ENCODE measurements around the gene NKIRAS2.

- TF ChIP-seq, protein P1, sequence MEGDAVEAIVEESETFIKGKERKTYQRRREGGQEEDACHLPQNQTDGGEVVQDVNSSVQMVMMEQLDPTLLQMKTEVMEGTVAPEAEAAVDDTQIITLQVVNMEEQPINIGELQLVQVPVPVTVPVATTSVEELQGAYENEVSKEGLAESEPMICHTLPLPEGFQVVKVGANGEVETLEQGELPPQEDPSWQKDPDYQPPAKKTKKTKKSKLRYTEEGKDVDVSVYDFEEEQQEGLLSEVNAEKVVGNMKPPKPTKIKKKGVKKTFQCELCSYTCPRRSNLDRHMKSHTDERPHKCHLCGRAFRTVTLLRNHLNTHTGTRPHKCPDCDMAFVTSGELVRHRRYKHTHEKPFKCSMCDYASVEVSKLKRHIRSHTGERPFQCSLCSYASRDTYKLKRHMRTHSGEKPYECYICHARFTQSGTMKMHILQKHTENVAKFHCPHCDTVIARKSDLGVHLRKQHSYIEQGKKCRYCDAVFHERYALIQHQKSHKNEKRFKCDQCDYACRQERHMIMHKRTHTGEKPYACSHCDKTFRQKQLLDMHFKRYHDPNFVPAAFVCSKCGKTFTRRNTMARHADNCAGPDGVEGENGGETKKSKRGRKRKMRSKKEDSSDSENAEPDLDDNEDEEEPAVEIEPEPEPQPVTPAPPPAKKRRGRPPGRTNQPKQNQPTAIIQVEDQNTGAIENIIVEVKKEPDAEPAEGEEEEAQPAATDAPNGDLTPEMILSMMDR (IDR thresholded peaks at IDR 0.05; ENCODE audit: poor library complexity, severe bottlenecking): no peak
- TF ChIP-seq POLR2AphosphoS5 (IDR thresholded peaks at IDR 0.05): peak; percentile 6
- TF ChIP-seq, protein P2, sequence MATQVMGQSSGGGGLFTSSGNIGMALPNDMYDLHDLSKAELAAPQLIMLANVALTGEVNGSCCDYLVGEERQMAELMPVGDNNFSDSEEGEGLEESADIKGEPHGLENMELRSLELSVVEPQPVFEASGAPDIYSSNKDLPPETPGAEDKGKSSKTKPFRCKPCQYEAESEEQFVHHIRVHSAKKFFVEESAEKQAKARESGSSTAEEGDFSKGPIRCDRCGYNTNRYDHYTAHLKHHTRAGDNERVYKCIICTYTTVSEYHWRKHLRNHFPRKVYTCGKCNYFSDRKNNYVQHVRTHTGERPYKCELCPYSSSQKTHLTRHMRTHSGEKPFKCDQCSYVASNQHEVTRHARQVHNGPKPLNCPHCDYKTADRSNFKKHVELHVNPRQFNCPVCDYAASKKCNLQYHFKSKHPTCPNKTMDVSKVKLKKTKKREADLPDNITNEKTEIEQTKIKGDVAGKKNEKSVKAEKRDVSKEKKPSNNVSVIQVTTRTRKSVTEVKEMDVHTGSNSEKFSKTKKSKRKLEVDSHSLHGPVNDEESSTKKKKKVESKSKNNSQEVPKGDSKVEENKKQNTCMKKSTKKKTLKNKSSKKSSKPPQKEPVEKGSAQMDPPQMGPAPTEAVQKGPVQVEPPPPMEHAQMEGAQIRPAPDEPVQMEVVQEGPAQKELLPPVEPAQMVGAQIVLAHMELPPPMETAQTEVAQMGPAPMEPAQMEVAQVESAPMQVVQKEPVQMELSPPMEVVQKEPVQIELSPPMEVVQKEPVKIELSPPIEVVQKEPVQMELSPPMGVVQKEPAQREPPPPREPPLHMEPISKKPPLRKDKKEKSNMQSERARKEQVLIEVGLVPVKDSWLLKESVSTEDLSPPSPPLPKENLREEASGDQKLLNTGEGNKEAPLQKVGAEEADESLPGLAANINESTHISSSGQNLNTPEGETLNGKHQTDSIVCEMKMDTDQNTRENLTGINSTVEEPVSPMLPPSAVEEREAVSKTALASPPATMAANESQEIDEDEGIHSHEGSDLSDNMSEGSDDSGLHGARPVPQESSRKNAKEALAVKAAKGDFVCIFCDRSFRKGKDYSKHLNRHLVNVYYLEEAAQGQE (IDR thresholded peaks at IDR 0.05; ENCODE audit: borderline replicate concordance): no peak
- no peak for TF ChIP-seq EZH2 (IDR thresholded peaks at IDR 0.05; ENCODE audit: borderline replicate concordance, insufficient read depth, low read length, poor library complexity, severe bottlenecking)
- no peak for TF ChIP-seq EP300 (conservative IDR thresholded peaks at IDR 0.05; ENCODE audit: poor library complexity, severe bottlenecking)
- TF ChIP-seq SMC3 (conservative IDR thresholded peaks at IDR 0.05; ENCODE audit: poor library complexity): no peak
- no peak for TF ChIP-seq MXI1 (conservative IDR thresholded peaks at IDR 0.05; ENCODE audit: poor library complexity, severe bottlenecking)
- TF ChIP-seq RAD21 (conservative IDR thresholded peaks at IDR 0.05): no peak
Observed at GRCh38 chr17:42026857-42027589, 7.1 kb downstream of the NKIRAS2 start.

Measured in neural cell (in vitro differentiated cells).